NT2/D1 (cell line): Measurements from ENCODE around the gene EFTUD2.
"Not testable (repeated sequence)": the region's sequence is repeated elsewhere in the genome, so short reads cannot be mapped to it uniquely, and the experiment has no call there.

Experiments
- DNase-seq: peaks from one replicate; pipeline ENCODE4 v3.0.0-alpha.2; 2011; ENCODE audit warnings: low read depth, low spot score
- H3K27me3 ChIP-seq: 2 replicates; pipeline ENCODE4 v1.6.0; 2011; ENCODE audit warnings: mild to moderate bottlenecking; ENCODE audit not compliant: insufficient read length, insufficient read depth
- H3K36me3 ChIP-seq: 2 replicates; pipeline ENCODE4 v1.6.1; 2011; ENCODE audit warnings: mild to moderate bottlenecking, low read length, mixed read lengths; ENCODE audit not compliant: insufficient read depth, insufficient read length
- H3K4me1 ChIP-seq: 2 replicates; pipeline ENCODE4 v1.5.1; 2011; ENCODE audit not compliant: insufficient read depth, insufficient read length
- H3K4me3 ChIP-seq: 2 replicates; pipeline ENCODE4 v1.5.1; 2011; ENCODE audit warnings: low read depth; ENCODE audit not compliant: insufficient read length
- H3K9ac ChIP-seq: 2 replicates; pipeline ENCODE4 v1.6.0; 2011; ENCODE audit warnings: low read depth; ENCODE audit not compliant: insufficient read length
- H3K9me3 ChIP-seq: 2 replicates; pipeline ENCODE4 v1.5.1; 2011; ENCODE audit warnings: mild to moderate bottlenecking, low read length; ENCODE audit not compliant: insufficient read depth
- SUZ12 ChIP-seq: IDR thresholded peaks from 2 replicates; pipeline ENCODE4 v1.6.1; 2011; ENCODE audit not compliant: insufficient read length, insufficient read depth; ENCODE audit errors: extremely low read depth
- YY1 ChIP-seq: IDR thresholded peaks from 2 replicates; pipeline ENCODE4 v1.6.1; 2011; ENCODE audit not compliant: insufficient read length, insufficient read depth
- ZNF274 ChIP-seq: IDR thresholded peaks from 2 replicates; pipeline ENCODE4 v1.6.1; 2011; ENCODE audit warnings: mild to moderate bottlenecking, low read depth, low read length

Gene EFTUD2

GRCh38 chr17:44899074-44899782 is at the start of gene EFTUD2:
Gene EFTUD2 (minus strand): TSS chr17:44899445. CDS start chr17:44894521, 4,924 bp downstream.
- DNase-seq = peak; percentile 82
- no peaks in the 10 kb centered on the region for H3K4me1 ChIP-seq
- H3K9ac ChIP-seq = peak within 1 kb of the TSS; percentile 100
- H3K4me3 ChIP-seq = peak within 1 kb of the TSS; percentile 100
- H3K36me3 ChIP-seq = peaks cover 38% of the 10 kb centered on the region
- TF ChIP-seq ZNF274 (no peak), SUZ12 (no peak), YY1 (no peak)
- no peaks in the 10 kb centered on the region for H3K27me3 ChIP-seq
- H3K9me3 ChIP-seq = no peaks in the 10 kb centered on the region

- no peak for TF ChIP-seq SUZ12
- TF ChIP-seq ZNF274 = no peak
- no peak for TF ChIP-seq YY1
- DNase-seq = no peak
- Histone ChIP-seq H3K9me3 (no peaks in the 10 kb centered on the region), H3K4me3 (peak overlapping the region; percentile 93), H3K4me1 (peaks cover 2% of the 10 kb centered on the region), H3K36me3 (peaks cover 31% of the 10 kb centered on the region), H3K9ac (peak overlapping the region; percentile 96), H3K27me3 (peaks cover 10% of the 10 kb centered on the region)
Observed at GRCh38 chr17:44948315-44948795, 49.1 kb upstream of the EFTUD2 start.

- Histone ChIP-seq H3K9me3 (no peaks in the 10 kb centered on the region), H3K9ac (peak within 1 kb of the TSS; percentile 96), H3K4me1 (no peaks in the 10 kb centered on the region), H3K27me3 (peaks cover 10% of the 10 kb centered on the region), H3K4me3 (peak within 1 kb of the TSS; percentile 93), H3K36me3 (peaks cover 34% of the 10 kb centered on the region)
- DNase-seq = peak; percentile 89
- TF ChIP-seq ZNF274 (no peak), SUZ12 (no peak), YY1 (no peak)
Observed at GRCh38 chr17:44947461-44948314, 48.4 kb upstream of the EFTUD2 start, which contains the start of gene KIF18B. Gene KIF18B (minus strand): TSS chr17:44947773. CDS start chr17:44936344, 11,429 bp downstream.

GRCh38 chr17:44945652-44946051 is 46.4 kb upstream of the EFTUD2 start:
- H3K9me3 ChIP-seq, H3K4me1 ChIP-seq, DNase-seq: not testable (repeated sequence)
- H3K9ac ChIP-seq = peak overlapping the region; percentile 10
- peaks cover 48% of the 10 kb centered on the region for H3K36me3 ChIP-seq
- H3K4me3 ChIP-seq = peak overlapping the region; percentile 15
- H3K27me3 ChIP-seq = peaks cover 10% of the 10 kb centered on the region

- no peak for TF ChIP-seq ZNF274
- no peak for TF ChIP-seq SUZ12
- TF ChIP-seq YY1 = no peak
- Histone ChIP-seq H3K36me3 (peaks cover 67% of the 10 kb centered on the region), H3K4me1 (peaks cover 2% of the 10 kb centered on the region), H3K27me3 (no peaks in the 10 kb centered on the region), H3K9ac (no peak overlapping the region), H3K4me3 (no peak overlapping the region), H3K9me3 (peaks cover 6% of the 10 kb centered on the region)
- no peak for DNase-seq
Observed at GRCh38 chr17:44942456-44942855, 43.2 kb upstream of the EFTUD2 start.

GRCh38 chr17:44941712-44942331 is 42.6 kb upstream of the EFTUD2 start:
- Histone ChIP-seq H3K27me3 (no peaks in the 10 kb centered on the region), H3K9me3 (peaks cover 6% of the 10 kb centered on the region), H3K4me1 (peaks cover 2% of the 10 kb centered on the region), H3K9ac (no peak overlapping the region), H3K36me3 (peaks cover 72% of the 10 kb centered on the region), H3K4me3 (no peak overlapping the region)
- TF ChIP-seq ZNF274 (no peak), YY1 (no peak), SUZ12 (no peak)
- DNase-seq = no peak
